Naive B cell (primary cell): ENCODE data around the gene RNF220. TPM values are rescaled to one million over a fixed set of nuclear protein-coding genes. Genes with fewer than 3 reads are reported as not detected.

Experiments
- ATAC-seq, 2 donors: fragments of 150-1000 bp; cut with Tn5 transposase; 2 replicates each; pipeline ENCODE4 v1.10.0; 2021; ENCODE audit warnings: low read depth in 2 of 2, mild to moderate bottlenecking in 2 of 2, moderate library complexity in 2 of 2
- DNase-seq: peaks from one replicate; pipeline ENCODE4 v3.0.0; 2022
- H3K27ac Mint-ChIP-seq, 6 donors: one replicate each; pipeline ENCODE4 v1.8.0; 2020 to 2022; ENCODE audit warnings: mild to moderate bottlenecking in 6 of 6, mixed read lengths in 6 of 6, moderate library complexity in 5 of 6, inconsistent platforms in 2 of 6
- H3K27me3 Mint-ChIP-seq, 3 donors: one replicate each; pipeline ENCODE4 v1.8.0; 2021 to 2022; ENCODE audit warnings: mixed read lengths in 3 of 3, mild to moderate bottlenecking in 1 of 3
- H3K36me3 Mint-ChIP-seq, 2 donors: one replicate each; pipeline ENCODE4 v1.8.0; 2020 to 2022; ENCODE audit warnings: mixed read lengths in 2 of 2, inconsistent platforms in 1 of 2, mild to moderate bottlenecking in 1 of 2
- H3K4me1 Mint-ChIP-seq, 3 donors: one replicate each; pipeline ENCODE4 v1.8.0; 2020 to 2022; ENCODE audit warnings: mixed read lengths in 3 of 3, inconsistent platforms in 1 of 3, mild to moderate bottlenecking in 1 of 3, moderate library complexity in 1 of 3
- H3K4me3 Mint-ChIP-seq, 8 donors: one replicate each; pipeline ENCODE4 v1.8.0; 2020 to 2022; ENCODE audit warnings: mild to moderate bottlenecking in 8 of 8, mixed read lengths in 8 of 8, moderate library complexity in 8 of 8, inconsistent platforms in 2 of 8
- H3K9me3 Mint-ChIP-seq, 7 donors: one replicate each; pipeline ENCODE4 v1.8.0; 2020 to 2022; ENCODE audit warnings: mixed read lengths in 7 of 7, mild to moderate bottlenecking in 5 of 7, inconsistent platforms in 2 of 7, moderate library complexity in 1 of 7
- polyA plus RNA-seq, 6 donors: library from polyadenylated mRNA; unstranded; fragments of 300-500 nt; fragmentation: Illumina TruSeq; gene quantifications; one replicate each; pipeline ENCODE4 v1.2.3, GENCODE V29; 2021; ENCODE audit warnings: low read depth in 6 of 6

The RNF220 gene
- polyA plus RNA-seq, 6 donors from 2014 or later: 75.3 to 117 (median 82.4) TPM

DNA sequence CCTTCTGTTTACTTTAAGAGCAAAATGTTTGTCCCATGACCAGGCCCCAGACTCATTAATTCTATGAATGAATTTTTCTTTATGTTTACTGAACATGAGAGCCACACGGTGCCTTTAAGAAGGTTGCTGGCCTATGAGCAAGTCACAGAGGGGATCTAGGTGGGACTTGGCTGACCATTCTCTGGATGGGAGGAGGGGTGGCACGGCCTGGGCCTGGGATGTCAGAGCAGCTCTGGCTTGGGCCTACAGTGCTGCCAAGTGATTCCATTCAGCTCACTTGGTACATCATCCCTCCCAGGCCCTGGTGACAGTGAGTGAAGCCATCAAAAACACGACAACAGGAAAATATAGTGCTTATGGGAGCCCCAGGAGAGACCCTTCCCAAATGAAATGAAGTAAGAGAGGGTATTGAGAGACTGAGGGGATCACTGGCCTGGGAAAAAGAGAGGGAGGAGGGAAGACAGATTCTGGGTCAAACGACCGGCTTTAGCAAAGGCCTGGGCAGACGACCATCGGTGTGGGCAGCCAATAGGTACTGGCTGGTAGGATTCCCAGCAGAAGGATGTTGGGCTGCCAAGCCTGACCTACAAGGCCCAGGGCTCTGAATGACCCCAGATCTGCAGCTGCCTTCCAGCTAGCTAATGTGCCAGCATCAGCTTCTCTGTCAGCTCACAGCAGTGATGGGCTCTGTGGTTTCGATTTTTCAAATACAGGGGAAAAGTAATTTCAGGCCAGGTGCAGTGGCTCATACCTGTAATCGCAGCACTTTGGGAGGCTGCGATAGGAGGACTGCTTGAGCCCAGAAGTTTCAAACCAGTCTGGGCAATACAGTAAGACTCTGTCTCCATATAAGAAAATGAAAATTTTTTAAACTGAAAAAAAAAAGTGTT, 265.9 kb downstream of the RNF220 start:
- peak overlapping the region in 2 of 6 donors; percentile 5 to 59 for H3K27ac Mint-ChIP-seq

GRCh38 chr1:44672254-44672955, 267.4 kb downstream of the RNF220 start:
- Mint-ChIP-seq H3K36me3 (no peaks in the 10 kb centered on the region), H3K9me3 (no peaks in the 10 kb centered on the region), H3K27ac (peak overlapping the region in 3 of 6 donors; percentile 54 to 89 (median 70)), H3K27me3 (no peaks in the 10 kb centered on the region), H3K4me3 (peak overlapping the region; percentile 10 to 94 (median 79)), H3K4me1 (peaks cover 29 to 39% (median 32%) of the 10 kb centered on the region in 3 donors)
- DNase-seq (peak; percentile 25), ATAC-seq (no peak)

More for the DNA sequence above, 265.9 kb downstream of the RNF220 start:
- no peaks in the 10 kb centered on the region for H3K27me3 Mint-ChIP-seq
- no peaks in the 10 kb centered on the region for H3K36me3 Mint-ChIP-seq
- DNase-seq: no peak
- no peaks in the 10 kb centered on the region for H3K9me3 Mint-ChIP-seq
- H3K4me1 Mint-ChIP-seq: peaks cover 29 to 39% (median 32%) of the 10 kb centered on the region in 3 donors
- no peak for ATAC-seq
- peak overlapping the region in 2 of 8 donors; percentile 3 to 45 for H3K4me3 Mint-ChIP-seq

- no peaks in the 10 kb centered on the region for H3K36me3 Mint-ChIP-seq
- no peaks in the 10 kb centered on the region for H3K27me3 Mint-ChIP-seq
- no peaks in the 10 kb centered on the region for H3K9me3 Mint-ChIP-seq
- H3K4me1 Mint-ChIP-seq: peaks cover 29 to 39% (median 32%) of the 10 kb centered on the region in 3 donors
- ATAC-seq (no peak), DNase-seq (no peak)
- H3K27ac Mint-ChIP-seq: peak overlapping the region; percentile 33 to 97 (median 92)
- peak overlapping the region; percentile 76 to 97 (median 94) for H3K4me3 Mint-ChIP-seq
These were observed 268.1 kb downstream of the RNF220 start for GRCh38 chr1:44672961-44673674.

- peak overlapping the region; percentile 82 to 97 (median 92) for H3K27ac Mint-ChIP-seq
- no peaks in the 10 kb centered on the region for H3K36me3 Mint-ChIP-seq
- H3K4me1 Mint-ChIP-seq: peaks cover 29 to 39% (median 32%) of the 10 kb centered on the region in 3 donors
- no peak for DNase-seq
- H3K4me3 Mint-ChIP-seq: peak overlapping the region; percentile 76 to 97 (median 94)
- no peaks in the 10 kb centered on the region for H3K9me3 Mint-ChIP-seq
- no peak for ATAC-seq
- H3K27me3 Mint-ChIP-seq: no peaks in the 10 kb centered on the region
These were observed 268.6 kb downstream of the RNF220 start for GRCh38 chr1:44673675-44674112.

- DNase-seq (peak; percentile 99), ATAC-seq (peak; percentile 90 to 92)
- peaks cover 29 to 39% (median 32%) of the 10 kb centered on the region in 3 donors for H3K4me1 Mint-ChIP-seq
- H3K27me3 Mint-ChIP-seq: no peaks in the 10 kb centered on the region
- H3K9me3 Mint-ChIP-seq: no peaks in the 10 kb centered on the region
- peak within 1 kb of the TSS; percentile 76 to 97 (median 94) for H3K4me3 Mint-ChIP-seq
- H3K36me3 Mint-ChIP-seq: no peaks in the 10 kb centered on the region
- H3K27ac Mint-ChIP-seq: peak within 1 kb of the TSS; percentile 82 to 97 (median 92)
These were observed 269.3 kb downstream of the RNF220 start, which contains the start of the genes ARMH1 and TMEM53 for GRCh38 chr1:44674113-44675000. Gene ARMH1, plus strand, starts transcription at chr1:44674714. Its CDS starts 14,984 bp downstream, at chr1:44689698. Gene TMEM53, minus strand, starts transcription at chr1:44674481. Its CDS starts 90 bp downstream, at chr1:44674391.

DNA sequence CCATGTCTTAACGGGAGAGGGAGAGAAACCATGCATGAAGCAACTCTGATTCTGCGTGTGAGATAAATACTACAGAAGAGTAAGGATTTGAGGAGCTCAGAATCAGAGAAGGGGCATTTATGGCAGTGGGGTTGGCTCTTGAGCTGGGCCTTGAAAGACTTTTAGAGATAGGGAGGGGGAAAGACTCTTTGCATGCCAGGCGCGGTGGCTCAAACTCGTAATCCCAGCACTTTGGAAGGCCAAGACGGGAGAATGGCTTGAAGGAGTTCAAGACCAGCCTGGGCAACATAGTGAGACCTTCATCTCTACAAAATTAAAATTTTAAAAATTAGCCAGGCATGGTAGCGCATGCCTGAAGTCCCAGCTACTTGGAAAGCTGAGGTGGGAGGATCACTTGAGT, 270.1 kb downstream of the RNF220 start:
- peak overlapping the region in 5 of 6 donors; percentile 82 to 97 (median 96) for H3K27ac Mint-ChIP-seq
- H3K9me3 Mint-ChIP-seq: no peaks in the 10 kb centered on the region
- peaks cover 29 to 39% (median 32%) of the 10 kb centered on the region in 3 donors for H3K4me1 Mint-ChIP-seq
- H3K36me3 Mint-ChIP-seq: no peaks in the 10 kb centered on the region
- H3K4me3 Mint-ChIP-seq: peak overlapping the region in 7 of 8 donors; percentile 76 to 97 (median 94)
- H3K27me3 Mint-ChIP-seq: no peaks in the 10 kb centered on the region
- DNase-seq: no peak
- ATAC-seq: no peak

DNA sequence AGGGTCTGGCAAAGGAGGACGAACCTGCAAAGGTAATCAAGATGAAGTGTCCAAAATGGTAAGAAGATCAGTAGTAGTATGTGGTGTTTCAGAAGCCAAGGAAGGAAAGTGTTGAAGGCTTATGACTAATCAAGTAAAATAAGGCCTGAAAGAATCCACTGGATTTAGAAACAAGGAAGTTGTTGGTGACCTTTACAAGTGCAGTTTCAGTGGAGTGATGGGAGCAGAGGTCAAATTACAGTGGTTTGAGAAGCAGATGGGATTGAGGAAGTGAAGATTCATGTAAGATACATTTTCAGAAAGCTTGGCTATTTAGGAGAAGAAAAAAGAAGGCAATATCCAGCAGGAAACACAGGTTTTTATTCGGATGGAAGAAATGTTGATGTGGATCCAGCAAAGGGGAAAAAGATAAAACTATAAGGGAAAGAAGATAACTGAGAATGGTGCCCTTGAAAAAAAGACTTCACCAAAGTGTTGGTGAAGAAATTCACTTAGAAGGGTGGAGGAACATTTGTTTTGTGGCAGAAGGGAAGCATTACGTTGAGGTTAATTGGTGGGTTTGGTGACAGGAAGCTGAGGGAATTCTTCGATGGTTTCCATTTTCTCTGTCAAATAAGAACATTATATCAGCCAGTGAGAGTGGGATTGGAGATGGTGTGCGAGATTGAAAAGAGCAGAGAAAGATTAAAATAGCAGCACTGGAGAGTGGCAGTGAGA, 271.6 kb downstream of the RNF220 start:
- Mint-ChIP-seq H3K27me3 (no peaks in the 10 kb centered on the region), H3K4me1 (peaks cover 24 to 32% (median 28%) of the 10 kb centered on the region in 3 donors), H3K4me3 (no peak overlapping the region), H3K9me3 (no peaks in the 10 kb centered on the region), H3K27ac (no peak overlapping the region), H3K36me3 (no peaks in the 10 kb centered on the region)
- no peak for ATAC-seq
- no peak for DNase-seq

- Mint-ChIP-seq H3K9me3 (no peaks in the 10 kb centered on the region), H3K27me3 (no peaks in the 10 kb centered on the region), H3K27ac (no peak overlapping the region), H3K4me3 (no peak overlapping the region), H3K4me1 (peaks cover 21 to 26% (median 22%) of the 10 kb centered on the region in 3 donors), H3K36me3 (no peaks in the 10 kb centered on the region)
- no peak for ATAC-seq
- DNase-seq: no peak
These were observed 272.2 kb downstream of the RNF220 start for GRCh38 chr1:44677201-44677766.

GRCh38 chr1:44678120-44678519, 273.1 kb downstream of the RNF220 start:
- peaks cover 15 to 17% (median 17%) of the 10 kb centered on the region in 3 donors for H3K4me1 Mint-ChIP-seq
- no peak for ATAC-seq
- H3K27me3 Mint-ChIP-seq: no peaks in the 10 kb centered on the region

DNA sequence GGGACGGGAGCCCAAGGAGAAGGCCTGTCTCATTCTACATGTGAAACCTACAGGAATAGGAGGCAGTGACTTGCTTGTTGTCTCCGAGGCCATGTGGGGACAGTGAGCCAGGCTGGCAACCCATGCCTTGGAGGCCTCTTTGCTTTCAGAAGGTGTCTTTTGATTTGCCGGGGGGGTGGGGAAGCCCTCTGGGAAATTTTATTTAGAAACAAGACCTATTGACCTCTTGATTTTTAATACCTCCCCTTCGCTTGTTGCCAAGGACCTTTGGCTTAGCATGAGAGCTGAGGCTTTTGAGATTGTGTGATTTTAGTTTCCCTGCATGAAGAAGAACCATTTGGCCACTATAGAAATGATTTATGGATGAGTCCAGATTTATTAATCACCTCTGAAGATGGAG, 273.6 kb downstream of the RNF220 start:
- Mint-ChIP-seq H3K27me3 (no peaks in the 10 kb centered on the region), H3K27ac (no peak overlapping the region), H3K36me3 (no peaks in the 10 kb centered on the region), H3K9me3 (no peaks in the 10 kb centered on the region), H3K4me1 (peaks cover 10 to 12% (median 12%) of the 10 kb centered on the region in 3 donors), H3K4me3 (no peak overlapping the region)
- DNase-seq (no peak), ATAC-seq (no peak)

More at GRCh38 chr1:44678120-44678519, 273.1 kb downstream of the RNF220 start:
- DNase-seq: no peak
- Mint-ChIP-seq H3K27ac (no peak overlapping the region), H3K9me3 (no peaks in the 10 kb centered on the region), H3K4me3 (no peak overlapping the region), H3K36me3 (no peaks in the 10 kb centered on the region)

GRCh38 chr1:44679468-44679867, 274.4 kb downstream of the RNF220 start:
- DNase-seq: no peak
- H3K9me3 Mint-ChIP-seq: no peaks in the 10 kb centered on the region
- no peak for ATAC-seq
- H3K4me1 Mint-ChIP-seq: peaks cover 10 to 11% (median 10%) of the 10 kb centered on the region in 3 donors
- H3K4me3 Mint-ChIP-seq: no peak overlapping the region
- H3K27ac Mint-ChIP-seq: no peak overlapping the region
- no peaks in the 10 kb centered on the region for H3K36me3 Mint-ChIP-seq
- H3K27me3 Mint-ChIP-seq: no peaks in the 10 kb centered on the region
